Prostate gland (tissue), 2 donors: Measurements from ENCODE around the gene CFAP210.

Source experiments
- CTCF ChIP-seq, 4 experiments: fragments of 200-600 bp in 2 of 4; fragments of 450-650 bp in 2 of 4; sonication (generic) in 2 of 4; IDR thresholded peaks; 1 replicate in 3 of 4; 2 replicates in 1 of 4; pipeline ENCODE4 v1.5.1; 2016 to 2019; ENCODE audit warnings: antibody characterized with exemption in 4 of 4, mild to moderate bottlenecking in 2 of 4, moderate library complexity in 2 of 4
- POLR2A ChIP-seq: fragments of 450-650 bp; IDR thresholded peaks from one replicate; pipeline ENCODE4 v1.6.1; 2016; ENCODE audit warnings: antibody characterized with exemption, mild to moderate bottlenecking

GRCh38 chr2:169676850-169677249, 17.4 kb downstream of the CFAP210 start:
- TF ChIP-seq CTCF (IDR thresholded peaks at IDR 0.05) = no peak
- TF ChIP-seq POLR2A = no peak
